HG03095 (cell line): ENCODE data around the gene TIMP4.

ENCODE experiments used
- ATAC-seq: cut with Tn5 transposase; IDR thresholded peaks from one replicate; pipeline ENCODE4 v1.9.1; 2021; ENCODE audit warnings: moderate library complexity; ENCODE audit not compliant: unreplicated experiment

TIMP4 gene

GRCh38 chr3:12158387-12159226 lies at the start of gene TIMP4:
TSS of gene TIMP4 (minus strand) at chr3:12158912. CDS start at chr3:12158840, 72 bp downstream.
- no peak for ATAC-seq

GRCh38 chr3:12205171-12205570 lies 46.5 kb upstream of the TIMP4 start:
- ATAC-seq: no peak

- ATAC-seq: no peak
Measured at GRCh38 chr3:12201813-12202212, 43.1 kb upstream of the TIMP4 start.

- no peak for ATAC-seq
Measured at GRCh38 chr3:12198301-12198700, 39.6 kb upstream of the TIMP4 start.

- no peak for ATAC-seq
Measured at GRCh38 chr3:12197475-12197874, 38.8 kb upstream of the TIMP4 start.

- no peak for ATAC-seq
Measured at GRCh38 chr3:12196684-12197083, 38.0 kb upstream of the TIMP4 start.

GRCh38 chr3:12195231-12195630 lies 36.5 kb upstream of the TIMP4 start:
- no peak for ATAC-seq

GRCh38 chr3:12194669-12195161 lies 36.0 kb upstream of the TIMP4 start:
- peak; percentile 42 for ATAC-seq

- no peak for ATAC-seq
Measured at GRCh38 chr3:12194209-12194608, 35.5 kb upstream of the TIMP4 start.

- peak; percentile 59 for ATAC-seq
Measured at GRCh38 chr3:12193485-12194165, 34.9 kb upstream of the TIMP4 start.

- no peak for ATAC-seq
Measured at GRCh38 chr3:12192655-12193484, 34.2 kb upstream of the TIMP4 start.

- no peak for ATAC-seq
Measured at GRCh38 chr3:12192173-12192572, 33.5 kb upstream of the TIMP4 start.

- ATAC-seq: no peak
Measured at GRCh38 chr3:12191559-12191958, 32.8 kb upstream of the TIMP4 start.

GRCh38 chr3:12190832-12191231 lies 32.1 kb upstream of the TIMP4 start:
- no peak for ATAC-seq

- no peak for ATAC-seq
Measured at GRCh38 chr3:12190221-12190807, 31.6 kb upstream of the TIMP4 start.

- ATAC-seq: no peak
Measured at GRCh38 chr3:12188681-12189287, 30.1 kb upstream of the TIMP4 start.

- ATAC-seq: no peak
Measured at GRCh38 chr3:12188328-12188648, 29.6 kb upstream of the TIMP4 start.

GRCh38 chr3:12187448-12188327 lies 29.0 kb upstream of the TIMP4 start:
- peak; percentile 58 for ATAC-seq

GRCh38 chr3:12186515-12187286 lies 28.0 kb upstream of the TIMP4 start:
- no peak for ATAC-seq
